Liver (tissue), 3 donors: ENCODE measurements around the gene MYO3B.

Experiments
- FOXA2 ChIP-seq: IDR thresholded peaks from 2 replicates; pipeline ENCODE4 v1.6.1; 2016; ENCODE audit warnings: antibody characterized with exemption
- GABPA ChIP-seq, 2 donors: IDR thresholded peaks in 1 of 2; conservative IDR thresholded peaks in 1 of 2; 2 replicates each; pipeline ENCODE4 v1.6.1; 2016; ENCODE audit warnings: antibody characterized with exemption in 2 of 2, mild to moderate bottlenecking in 1 of 2, moderate library complexity in 1 of 2
- JUND ChIP-seq, 2 donors: IDR thresholded peaks; 2 replicates each; pipeline ENCODE4 v1.6.1; 2016; ENCODE audit warnings: antibody characterized with exemption in 2 of 2
- RAD21 ChIP-seq, 2 donors: IDR thresholded peaks; 2 replicates each; pipeline ENCODE4 v1.6.1; 2016; ENCODE audit warnings: antibody characterized with exemption in 2 of 2, mild to moderate bottlenecking in 2 of 2
- TAF1 ChIP-seq: conservative IDR thresholded peaks from 2 replicates; pipeline ENCODE4 v1.6.1; 2016; ENCODE audit warnings: antibody characterized with exemption, mild to moderate bottlenecking
- YY1 ChIP-seq: IDR thresholded peaks from 2 replicates; pipeline ENCODE4 v1.6.1; 2016; ENCODE audit warnings: antibody characterized with exemption, mild to moderate bottlenecking
- TF ChIP-seq, protein P1 (sequence below): fragments of 150-350 bp; IDR thresholded peaks from 2 replicates; pipeline ENCODE4 v1.5.1; 2017; ENCODE audit warnings: improper control_type of control experiment, low read depth, low read length; ENCODE audit not compliant: missing input control
- TF ChIP-seq, protein P2 (sequence below): IDR thresholded peaks from 2 replicates; pipeline ENCODE4 v1.6.1; 2016; ENCODE audit warnings: antibody characterized with exemption, mild to moderate bottlenecking
- donor health status: healthy.
- donor health status: healthy.

DNA sequence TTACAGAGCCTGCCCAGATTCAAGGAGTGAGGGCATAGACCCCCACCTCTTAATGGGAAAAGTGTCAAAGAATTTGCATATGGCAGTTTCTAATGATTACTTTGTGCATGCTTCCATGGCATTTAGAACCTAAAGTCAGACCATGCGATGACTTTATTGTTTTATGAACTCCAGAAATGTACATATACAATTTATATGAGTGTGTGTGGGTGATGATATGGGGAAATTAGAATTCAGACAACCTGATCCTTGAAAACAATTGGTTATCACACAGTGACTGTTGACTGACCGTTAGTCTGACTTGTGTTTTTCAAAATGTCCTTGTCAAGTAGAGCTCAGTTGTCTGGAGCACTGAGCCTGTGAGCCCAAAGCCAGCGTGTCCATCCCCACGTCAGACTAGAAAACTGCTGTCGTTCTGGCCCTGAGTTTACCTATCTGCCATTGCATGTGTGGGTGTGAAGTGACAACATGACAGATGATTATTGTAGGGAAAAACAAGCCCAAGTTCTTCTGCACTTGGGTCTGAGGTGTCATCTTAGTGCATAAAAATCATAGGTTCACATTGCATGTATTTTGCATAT, 128.4 kb downstream of the MYO3B start:
- TF ChIP-seq TAF1 (no peak), YY1 (no peak), RAD21 (IDR thresholded peaks at IDR 0.05) (no peak), JUND (IDR thresholded peaks at IDR 0.05) (no peak), GABPA (IDR thresholded peaks at IDR 0.05 in 1 of 2, conservative IDR thresholded peaks at IDR 0.05 in 1 of 2) (no peak), FOXA2 (no peak)
- TF ChIP-seq, protein P1, sequence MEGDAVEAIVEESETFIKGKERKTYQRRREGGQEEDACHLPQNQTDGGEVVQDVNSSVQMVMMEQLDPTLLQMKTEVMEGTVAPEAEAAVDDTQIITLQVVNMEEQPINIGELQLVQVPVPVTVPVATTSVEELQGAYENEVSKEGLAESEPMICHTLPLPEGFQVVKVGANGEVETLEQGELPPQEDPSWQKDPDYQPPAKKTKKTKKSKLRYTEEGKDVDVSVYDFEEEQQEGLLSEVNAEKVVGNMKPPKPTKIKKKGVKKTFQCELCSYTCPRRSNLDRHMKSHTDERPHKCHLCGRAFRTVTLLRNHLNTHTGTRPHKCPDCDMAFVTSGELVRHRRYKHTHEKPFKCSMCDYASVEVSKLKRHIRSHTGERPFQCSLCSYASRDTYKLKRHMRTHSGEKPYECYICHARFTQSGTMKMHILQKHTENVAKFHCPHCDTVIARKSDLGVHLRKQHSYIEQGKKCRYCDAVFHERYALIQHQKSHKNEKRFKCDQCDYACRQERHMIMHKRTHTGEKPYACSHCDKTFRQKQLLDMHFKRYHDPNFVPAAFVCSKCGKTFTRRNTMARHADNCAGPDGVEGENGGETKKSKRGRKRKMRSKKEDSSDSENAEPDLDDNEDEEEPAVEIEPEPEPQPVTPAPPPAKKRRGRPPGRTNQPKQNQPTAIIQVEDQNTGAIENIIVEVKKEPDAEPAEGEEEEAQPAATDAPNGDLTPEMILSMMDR, result no peak
- TF ChIP-seq, protein P2, sequence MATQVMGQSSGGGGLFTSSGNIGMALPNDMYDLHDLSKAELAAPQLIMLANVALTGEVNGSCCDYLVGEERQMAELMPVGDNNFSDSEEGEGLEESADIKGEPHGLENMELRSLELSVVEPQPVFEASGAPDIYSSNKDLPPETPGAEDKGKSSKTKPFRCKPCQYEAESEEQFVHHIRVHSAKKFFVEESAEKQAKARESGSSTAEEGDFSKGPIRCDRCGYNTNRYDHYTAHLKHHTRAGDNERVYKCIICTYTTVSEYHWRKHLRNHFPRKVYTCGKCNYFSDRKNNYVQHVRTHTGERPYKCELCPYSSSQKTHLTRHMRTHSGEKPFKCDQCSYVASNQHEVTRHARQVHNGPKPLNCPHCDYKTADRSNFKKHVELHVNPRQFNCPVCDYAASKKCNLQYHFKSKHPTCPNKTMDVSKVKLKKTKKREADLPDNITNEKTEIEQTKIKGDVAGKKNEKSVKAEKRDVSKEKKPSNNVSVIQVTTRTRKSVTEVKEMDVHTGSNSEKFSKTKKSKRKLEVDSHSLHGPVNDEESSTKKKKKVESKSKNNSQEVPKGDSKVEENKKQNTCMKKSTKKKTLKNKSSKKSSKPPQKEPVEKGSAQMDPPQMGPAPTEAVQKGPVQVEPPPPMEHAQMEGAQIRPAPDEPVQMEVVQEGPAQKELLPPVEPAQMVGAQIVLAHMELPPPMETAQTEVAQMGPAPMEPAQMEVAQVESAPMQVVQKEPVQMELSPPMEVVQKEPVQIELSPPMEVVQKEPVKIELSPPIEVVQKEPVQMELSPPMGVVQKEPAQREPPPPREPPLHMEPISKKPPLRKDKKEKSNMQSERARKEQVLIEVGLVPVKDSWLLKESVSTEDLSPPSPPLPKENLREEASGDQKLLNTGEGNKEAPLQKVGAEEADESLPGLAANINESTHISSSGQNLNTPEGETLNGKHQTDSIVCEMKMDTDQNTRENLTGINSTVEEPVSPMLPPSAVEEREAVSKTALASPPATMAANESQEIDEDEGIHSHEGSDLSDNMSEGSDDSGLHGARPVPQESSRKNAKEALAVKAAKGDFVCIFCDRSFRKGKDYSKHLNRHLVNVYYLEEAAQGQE, result no peak
